OCI-LY7 (cell line): ENCODE data around the gene PRR15L. TPM values are rescaled to one million over a fixed set of nuclear protein-coding genes. Genes with fewer than 3 reads are reported as not detected.
A peak's percentile ranks its signal among the peaks of the same experiment; 100 is the strongest.

Source experiments
- BruUV-seq: library from RNA; stranded (reverse); fragments of 400-500 nt; replicated peaks from 2 replicates; lab custom pipeline; 2021; lab: Mats Ljungman, UMichigan
- CTCF ChIA-PET: fragments of 300-600 bp; sonication (Branson Sonifier 250); formaldehyde crosslinking; loops from one replicate; lab custom pipeline; 2022; ENCODE audit warnings: antibody characterized with exemption; ENCODE audit not compliant: unreplicated experiment; lab: Charles Lee
- POLR2A ChIA-PET: fragments of 300-600 bp; sonication (Branson Sonifier 250); formaldehyde crosslinking; loops from one replicate; lab custom pipeline; 2022; ENCODE audit warnings: antibody characterized with exemption; lab: Charles Lee
- DNase-seq: peaks from one replicate; pipeline ENCODE4 v3.0.0-alpha.2; 2015; ENCODE audit warnings: low spot score
- H2AFZ ChIP-seq: fragments of 200-600 bp; sonication (generic), shearing (Covaris generic); 2 replicates; pipeline ENCODE4 v1.6.1; 2014; ENCODE audit warnings: mild to moderate bottlenecking, antibody characterized with exemption, low read length, moderate library complexity
- H3K27ac ChIP-seq: fragments of 200-600 bp; sonication (generic); 2 replicates; pipeline ENCODE4 v1.5.1; 2014; ENCODE audit warnings: mixed run types, low read depth, mild to moderate bottlenecking, moderate library complexity, low read length, inconsistent platforms; ENCODE audit not compliant: poor library complexity, severe bottlenecking
- H3K36me3 ChIP-seq: fragments of 200-600 bp; sonication (generic); 2 replicates; pipeline ENCODE4 v1.6.1; 2014; ENCODE audit warnings: mild to moderate bottlenecking, antibody characterized with exemption, low read length, moderate library complexity, mixed read lengths; ENCODE audit not compliant: insufficient read depth
- H3K4me1 ChIP-seq: fragments of 200-600 bp; sonication (generic); 2 replicates; pipeline ENCODE4 v1.5.1; 2014; ENCODE audit warnings: mild to moderate bottlenecking, low read length; ENCODE audit not compliant: insufficient read depth, poor library complexity, severe bottlenecking
- H3K4me2 ChIP-seq: fragments of 200-600 bp; sonication (generic); 2 replicates; pipeline ENCODE4 v1.6.1; 2014; ENCODE audit warnings: mild to moderate bottlenecking, low read length
- H3K4me3 ChIP-seq: fragments of 200-600 bp; sonication (generic); 2 replicates; pipeline ENCODE4 v1.5.1; 2014; ENCODE audit warnings: mild to moderate bottlenecking, low read depth, low read length; ENCODE audit not compliant: poor library complexity, severe bottlenecking
- H3K79me2 ChIP-seq: fragments of 200-600 bp; sonication (generic); 2 replicates; pipeline ENCODE4 v1.6.1; 2016; ENCODE audit warnings: low read depth, mild to moderate bottlenecking, low read length, moderate library complexity, mixed read lengths; ENCODE audit not compliant: insufficient read depth
- H3K9me2 ChIP-seq: fragments of 200-600 bp; sonication (generic); 2 replicates; pipeline ENCODE4 v1.6.1; 2016; ENCODE audit warnings: mild to moderate bottlenecking, low read length, mixed read lengths; ENCODE audit not compliant: insufficient read depth
- H3K9me3 ChIP-seq: fragments of 200-600 bp; sonication (generic); 2 replicates; pipeline ENCODE4 v1.6.1; 2014; ENCODE audit warnings: mild to moderate bottlenecking, mixed run types, low read length, mixed read lengths
- H4K20me1 ChIP-seq: fragments of 200-600 bp; sonication (generic); 2 replicates; pipeline ENCODE4 v1.6.1; 2014; ENCODE audit warnings: mild to moderate bottlenecking, antibody characterized with exemption, low read length, moderate library complexity, mixed read lengths; ENCODE audit not compliant: insufficient read depth
- CTCF ChIP-seq: fragments of 200-600 bp; sonication (generic); conservative IDR thresholded peaks from 2 replicates; pipeline ENCODE4 v1.5.1; 2014; ENCODE audit warnings: mild to moderate bottlenecking, antibody characterized with exemption, low read length, moderate library complexity, mixed read lengths
- EZH2phosphoT487 ChIP-seq: fragments of 200-600 bp; sonication (generic); IDR thresholded peaks from 2 replicates; pipeline ENCODE4 v1.6.1; 2018; ENCODE audit warnings: low read depth, borderline replicate concordance, mild to moderate bottlenecking, mixed run types, antibody characterized with exemption, low read length, moderate library complexity, mixed read lengths
- intact Hi-C: fragments of 100-400 bp; cut with micrococcal nuclease; formaldehyde crosslinking; loops from one replicate; pipeline ENCODE4 v1.10.0; 2022; ENCODE audit not compliant: unreplicated experiment
- total RNA-seq, 2 experiments: library from RNA; depleted of rRNA in 1 of 2; stranded (reverse); fragments of >200 nt in 1 of 2; shearing (Covaris generic) in 1 of 2; gene quantifications; 2 replicates each; pipeline ENCODE4 v1.2.3, GENCODE V29; 2014 to 2022

PRR15L gene
- total RNA-seq, 2 experiments from 2014 or later: not detected

- ChIA-PET CTCF (interaction anchor here (0.9 kb wide), 1 partner anchor 105 kb away, joined by 3 read pairs; the partner anchor contains the start of gene SCRN2), POLR2A (interaction anchor here (0.6 to 1.5 kb wide), 2 partner anchors 25 to 963 kb away, joined by 3 to 4 read pairs; partner anchors contain the start of gene CDK5RAP3)
- Histone ChIP-seq H3K4me3 (no peak overlapping the region), H3K79me2 (peaks cover 20% of the 10 kb centered on the region), H3K27ac (peak overlapping the region; percentile 42), H4K20me1 (no peaks in the 10 kb centered on the region), H2AFZ (no peak overlapping the region), H3K4me2 (no peak overlapping the region), H3K36me3 (peaks cover 42% of the 10 kb centered on the region), H3K9me3 (no peaks in the 10 kb centered on the region), H3K9me2 (no peaks in the 10 kb centered on the region), H3K4me1 (peaks cover 53% of the 10 kb centered on the region)
- intact Hi-C loops: no loop called here
- no TSS peak for BruUV-seq
- TF ChIP-seq CTCF (no peak), EZH2phosphoT487 (no peak)
- no peak for DNase-seq
Measured at GRCh38 chr17:47945529-47946508, 11.9 kb downstream of the PRR15L start.

DNA sequence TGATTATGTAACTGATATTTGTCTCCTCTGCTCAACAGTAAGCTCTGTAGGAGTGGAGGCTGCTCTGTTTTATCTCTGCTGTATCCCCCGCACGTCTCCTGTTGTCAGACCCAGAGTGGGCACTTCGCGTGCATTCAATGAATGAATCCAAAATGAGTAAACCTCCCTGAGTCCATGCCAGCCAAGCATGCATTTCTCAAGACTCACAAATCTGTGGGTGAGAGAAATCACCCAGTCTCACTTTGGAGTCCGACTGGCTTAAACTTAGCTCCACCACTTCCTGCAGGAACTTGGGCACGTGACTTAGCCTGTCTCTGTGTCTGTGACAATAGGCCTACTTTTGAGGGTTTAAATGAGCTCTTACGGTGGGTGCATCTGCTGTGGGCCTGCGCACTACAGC, 12.6 kb downstream of the PRR15L start:
- H3K27ac ChIP-seq: peak overlapping the region; percentile 42

More for the DNA sequence above, 12.6 kb downstream of the PRR15L start:
- H3K4me1 ChIP-seq: peaks cover 58% of the 10 kb centered on the region
- intact Hi-C loops: no loop called here
- TF ChIP-seq EZH2phosphoT487 (no peak), CTCF (no peak)
- peak overlapping the region; percentile 38 for H3K4me2 ChIP-seq
- CTCF ChIA-PET: no interaction called here
- BruUV-seq: no TSS peak
- no peaks in the 10 kb centered on the region for H4K20me1 ChIP-seq
- no peak overlapping the region for H2AFZ ChIP-seq
- H3K4me3 ChIP-seq: no peak overlapping the region
- peaks cover 42% of the 10 kb centered on the region for H3K36me3 ChIP-seq
- H3K79me2 ChIP-seq: peaks cover 20% of the 10 kb centered on the region
- no peaks in the 10 kb centered on the region for H3K9me3 ChIP-seq
- POLR2A ChIA-PET: interaction anchor here (0.6 to 1.5 kb wide), 2 partner anchors 25 to 962 kb away, joined by 3 to 4 read pairs; partner anchors contain the start of gene CDK5RAP3
- no peaks in the 10 kb centered on the region for H3K9me2 ChIP-seq
- peak; percentile 22 for DNase-seq
